ENCODE results near the gene LNX1.

DNA sequence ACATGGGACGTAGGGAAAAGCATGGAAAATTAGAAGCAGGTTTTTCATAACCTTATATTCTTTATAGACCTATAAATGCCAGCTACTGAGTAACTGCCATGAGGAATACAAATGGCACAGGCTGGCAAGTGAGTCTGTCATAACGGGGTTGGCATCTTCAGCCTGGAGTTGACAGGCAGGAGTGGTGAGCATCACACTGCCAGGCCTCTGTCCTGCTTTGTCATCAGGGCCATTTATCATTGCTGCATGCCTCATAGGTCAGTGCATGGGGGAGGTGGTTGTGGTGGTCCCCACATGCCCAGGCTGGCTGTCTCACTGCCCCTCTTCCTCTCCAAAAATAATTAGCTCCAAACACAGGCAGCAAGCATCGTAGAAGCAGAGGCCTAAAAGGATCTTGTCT lies 72.5 kb downstream of the LNX1 start:
- TF ChIP-seq ZNF274 (IDR thresholded peaks at IDR 0.05; ENCODE audit: low read depth, low read length) (no peak), YY1 (IDR thresholded peaks at IDR 0.05; ENCODE audit: insufficient read depth, insufficient read length) (no peak), SUZ12 (IDR thresholded peaks at IDR 0.05; ENCODE audit: extremely low read depth, insufficient read depth, insufficient read length) (no peak)
